ENCODE results near the gene CACNA1C. TPM values are rescaled to one million over a fixed set of nuclear protein-coding genes. Genes with fewer than 3 reads are reported as not detected.

The CACNA1C gene
- total RNA-seq, 5 donors from 2014 or later (not counting 1 experiment from before 2014, with no cell fraction given): 0.10 to 0.26 (median 0.16) TPM

DNA sequence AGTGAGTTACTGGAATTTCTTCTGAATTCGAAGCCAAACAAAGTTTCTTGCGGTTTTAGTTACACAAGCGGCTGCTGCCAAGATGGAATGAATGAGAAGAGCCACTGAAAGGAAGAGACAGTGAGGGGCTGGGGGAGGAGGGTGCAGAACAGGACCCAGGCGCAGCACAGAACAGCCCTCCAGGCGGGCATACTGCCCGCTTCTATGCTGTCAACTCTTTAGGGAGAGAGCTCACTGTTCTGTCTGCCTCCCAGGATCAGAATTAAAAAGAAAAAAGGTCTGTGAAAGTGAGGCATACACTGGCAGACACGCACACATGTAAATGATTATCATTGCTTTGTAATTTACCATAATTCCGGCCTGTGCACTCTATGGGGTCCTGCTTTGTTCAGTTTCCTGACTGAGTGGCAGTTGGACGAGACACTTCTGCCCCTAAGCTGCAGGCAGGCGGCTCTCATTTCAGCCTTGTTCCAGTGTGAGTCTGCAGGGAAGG lies 231.6 kb downstream of the CACNA1C start:
- ChIA-PET CTCF (interaction anchor here in 1 of 2 donors (1.0 kb wide), 1 partner anchor 18 kb away, joined by 3 read pairs; no protein-coding TSS in a partner anchor), POLR2A (no interaction called here)
- peaks cover 0 to 26% of the 10 kb centered on the region in 2 experiments for H3K27me3 ChIP-seq (replicated peaks in 1 of 2; ENCODE audit: control insufficient read depth in 2 of 2, extremely low read depth in 1 of 2, insufficient read depth in 2 of 2, low read length in 1 of 2)
- Mint-ChIP-seq H3K9me3 (peaks cover 2 to 12% (median 11%) of the 10 kb centered on the region in 3 donors), H3K36me3 (no peaks in the 10 kb centered on the region), H3K4me1 (peaks cover 0 to 5% (median 0%) of the 10 kb centered on the region in 3 donors), H3K27ac (no peak overlapping the region), H3K27me3 (peaks cover 15 to 38% of the 10 kb centered on the region in 2 donors), H3K4me3 (no peak overlapping the region)
- WGBS (ENCODE audit: insufficient coverage): 53% methylated on average over 5 of the region's 10 CpGs
- H3K9me3 ChIP-seq: peaks cover 2% of the 10 kb centered on the region
- H3K4me3 ChIP-seq (ENCODE audit: control insufficient read depth in 1 of 2, extremely low read depth in 1 of 2, low read length in 1 of 2): no peak overlapping the region
- DNase-seq: no peak
- no peak overlapping the region for H3K27ac ChIP-seq (ENCODE audit: low read length)
- peaks cover 0 to 3% of the 10 kb centered on the region in 2 experiments for H3K4me1 ChIP-seq (ENCODE audit: control insufficient read depth in 1 of 2, extremely low read depth in 1 of 2, insufficient read depth in 2 of 2, low read length in 2 of 2)
- ATAC-seq (replicated peaks in 1 of 4): no peak
- no peaks in the 10 kb centered on the region for H3K36me3 ChIP-seq (ENCODE audit: control insufficient read depth in 2 of 2, extremely low read depth in 1 of 2, insufficient read depth in 1 of 2, low read length in 1 of 2)

DNA sequence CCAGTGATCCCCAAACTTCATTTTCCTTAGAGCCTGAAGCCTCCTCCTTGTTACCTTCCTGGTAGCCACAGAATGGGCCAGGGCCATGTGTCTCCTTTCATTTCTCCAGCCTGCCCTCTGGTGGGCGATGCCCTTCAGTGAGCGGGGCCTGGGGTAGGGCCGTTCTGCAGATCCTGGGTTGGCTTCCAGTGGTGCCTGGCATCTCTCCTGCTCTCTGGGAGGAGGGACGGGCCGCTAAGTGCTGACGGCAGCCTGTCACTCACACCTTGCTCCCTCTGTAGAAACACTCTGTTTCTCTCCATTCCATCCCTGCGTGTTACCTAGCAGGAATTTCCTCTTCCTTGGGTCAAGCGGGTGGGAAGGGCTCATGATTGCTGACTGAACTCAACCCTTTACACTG lies 232.1 kb downstream of the CACNA1C start:
- H3K9me3 Mint-ChIP-seq: peaks cover 2 to 12% (median 11%) of the 10 kb centered on the region in 3 donors

DNA sequence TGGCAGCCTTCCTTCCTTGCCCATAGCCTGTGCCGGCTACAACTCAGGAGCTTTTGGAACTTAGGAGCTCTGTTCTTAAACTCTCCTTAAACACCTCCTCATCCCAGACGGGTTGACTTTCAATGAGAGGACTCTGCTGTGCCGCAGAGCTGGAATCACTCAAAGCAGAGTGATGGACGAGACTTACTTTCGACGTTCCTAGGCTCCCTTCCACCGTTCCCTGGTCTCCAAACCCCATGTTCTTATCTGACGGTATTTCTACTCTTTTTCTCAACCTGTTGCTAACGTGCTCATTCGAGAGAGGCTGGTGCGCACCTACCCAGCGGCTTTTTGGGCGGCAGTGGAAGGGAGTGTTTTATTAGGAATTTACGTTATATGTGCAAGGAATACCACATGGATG lies 232.7 kb downstream of the CACNA1C start:
- H3K4me3 Mint-ChIP-seq: no peak overlapping the region
- Histone ChIP-seq H3K4me1 (ENCODE audit: control insufficient read depth in 1 of 2, extremely low read depth in 1 of 2, insufficient read depth in 2 of 2, low read length in 2 of 2) (peaks cover 0 to 3% of the 10 kb centered on the region in 2 experiments), H3K27ac (ENCODE audit: low read length) (no peak overlapping the region), H3K27me3 (replicated peaks in 1 of 2; ENCODE audit: control insufficient read depth in 2 of 2, extremely low read depth in 1 of 2, insufficient read depth in 2 of 2, low read length in 1 of 2) (peaks cover 0 to 26% of the 10 kb centered on the region in 2 experiments), H3K4me3 (ENCODE audit: control insufficient read depth in 1 of 2, extremely low read depth in 1 of 2, low read length in 1 of 2) (no peak overlapping the region), H3K36me3 (ENCODE audit: control insufficient read depth in 2 of 2, extremely low read depth in 1 of 2, insufficient read depth in 1 of 2, low read length in 1 of 2) (no peaks in the 10 kb centered on the region), H3K9me3 (no peaks in the 10 kb centered on the region)
- DNase-seq: no peak
- peaks cover 0 to 5% (median 0%) of the 10 kb centered on the region in 3 donors for H3K4me1 Mint-ChIP-seq
- H3K27ac Mint-ChIP-seq: no peak overlapping the region
- peaks cover 2 to 12% (median 11%) of the 10 kb centered on the region in 3 donors for H3K9me3 Mint-ChIP-seq
- H3K27me3 Mint-ChIP-seq: peaks cover 15 to 43% of the 10 kb centered on the region in 2 donors
- no peak for ATAC-seq (replicated peaks in 1 of 4)
- ChIA-PET CTCF (no interaction called here), POLR2A (no interaction called here)
- WGBS (ENCODE audit: insufficient coverage): 88% methylated on average over 12 of the region's 14 CpGs
- H3K36me3 Mint-ChIP-seq: no peaks in the 10 kb centered on the region

More for the DNA sequence above, 232.1 kb downstream of the CACNA1C start:
- H3K36me3 Mint-ChIP-seq: no peaks in the 10 kb centered on the region
- Histone ChIP-seq H3K27me3 (replicated peaks in 1 of 2; ENCODE audit: control insufficient read depth in 2 of 2, extremely low read depth in 1 of 2, insufficient read depth in 2 of 2, low read length in 1 of 2) (peaks cover 0 to 26% of the 10 kb centered on the region in 2 experiments), H3K4me1 (ENCODE audit: control insufficient read depth in 1 of 2, extremely low read depth in 1 of 2, insufficient read depth in 2 of 2, low read length in 2 of 2) (peaks cover 0 to 3% of the 10 kb centered on the region in 2 experiments), H3K4me3 (ENCODE audit: control insufficient read depth in 1 of 2, extremely low read depth in 1 of 2, low read length in 1 of 2) (no peak overlapping the region), H3K9me3 (no peaks in the 10 kb centered on the region), H3K36me3 (ENCODE audit: control insufficient read depth in 2 of 2, extremely low read depth in 1 of 2, insufficient read depth in 1 of 2, low read length in 1 of 2) (no peaks in the 10 kb centered on the region), H3K27ac (ENCODE audit: low read length) (no peak overlapping the region)
- peak in 7 of 35 experiments; percentile 5 to 35 (median 10) for DNase-seq
- POLR2A ChIA-PET: no interaction called here
- no peak overlapping the region for H3K27ac Mint-ChIP-seq
- CTCF ChIA-PET: no interaction called here
- peaks cover 15 to 38% of the 10 kb centered on the region in 2 donors for H3K27me3 Mint-ChIP-seq
- peak in 1 of 4 experiments; percentile 37 for ATAC-seq (replicated peaks in 1 of 4)
- peaks cover 0 to 5% (median 0%) of the 10 kb centered on the region in 3 donors for H3K4me1 Mint-ChIP-seq
- 51% methylated on average over 5 of the region's 8 CpGs for WGBS (ENCODE audit: insufficient coverage)
- H3K4me3 Mint-ChIP-seq: no peak overlapping the region

DNA sequence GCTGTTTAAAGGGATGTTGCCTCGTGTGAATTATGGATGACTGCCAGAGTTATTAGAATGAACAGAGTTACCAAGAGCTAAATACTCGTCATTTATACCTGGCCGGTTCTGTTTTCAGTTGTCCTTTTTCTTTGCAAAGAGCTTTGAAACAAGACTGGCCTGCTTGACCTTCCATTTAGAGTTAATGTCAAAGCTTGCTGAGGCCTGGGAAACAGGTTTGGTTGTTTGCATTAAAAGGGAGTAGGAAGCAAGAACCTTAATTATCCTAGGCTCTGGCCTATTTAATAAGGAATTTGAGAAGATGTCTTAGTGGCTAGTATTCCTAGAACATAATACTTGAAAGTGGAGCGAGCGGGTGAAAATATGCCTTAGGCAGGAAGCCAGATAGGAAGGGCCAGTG lies 233.3 kb downstream of the CACNA1C start:
- 86% methylated on average over 5 of the region's 5 CpGs for WGBS (ENCODE audit: insufficient coverage)
- Mint-ChIP-seq H3K4me3 (no peak overlapping the region), H3K4me1 (peaks cover 0 to 5% (median 0%) of the 10 kb centered on the region in 3 donors), H3K27ac (no peak overlapping the region), H3K9me3 (peaks cover 1 to 7% (median 5%) of the 10 kb centered on the region in 3 donors), H3K36me3 (no peaks in the 10 kb centered on the region), H3K27me3 (peaks cover 15 to 43% of the 10 kb centered on the region in 2 donors)
- H3K27ac ChIP-seq (ENCODE audit: low read length): no peak overlapping the region
- ChIA-PET POLR2A (no interaction called here), CTCF (no interaction called here)
- peaks cover 0 to 26% of the 10 kb centered on the region in 2 experiments for H3K27me3 ChIP-seq (replicated peaks in 1 of 2; ENCODE audit: control insufficient read depth in 2 of 2, extremely low read depth in 1 of 2, insufficient read depth in 2 of 2, low read length in 1 of 2)
- H3K9me3 ChIP-seq: no peaks in the 10 kb centered on the region
- no peaks in the 10 kb centered on the region for H3K36me3 ChIP-seq (ENCODE audit: control insufficient read depth in 2 of 2, extremely low read depth in 1 of 2, insufficient read depth in 1 of 2, low read length in 1 of 2)
- no peak for DNase-seq
- ATAC-seq (replicated peaks in 1 of 4): no peak
- peaks cover 0 to 3% of the 10 kb centered on the region in 2 experiments for H3K4me1 ChIP-seq (ENCODE audit: control insufficient read depth in 1 of 2, extremely low read depth in 1 of 2, insufficient read depth in 2 of 2, low read length in 2 of 2)
- H3K4me3 ChIP-seq (ENCODE audit: control insufficient read depth in 1 of 2, extremely low read depth in 1 of 2, low read length in 1 of 2): no peak overlapping the region

DNA sequence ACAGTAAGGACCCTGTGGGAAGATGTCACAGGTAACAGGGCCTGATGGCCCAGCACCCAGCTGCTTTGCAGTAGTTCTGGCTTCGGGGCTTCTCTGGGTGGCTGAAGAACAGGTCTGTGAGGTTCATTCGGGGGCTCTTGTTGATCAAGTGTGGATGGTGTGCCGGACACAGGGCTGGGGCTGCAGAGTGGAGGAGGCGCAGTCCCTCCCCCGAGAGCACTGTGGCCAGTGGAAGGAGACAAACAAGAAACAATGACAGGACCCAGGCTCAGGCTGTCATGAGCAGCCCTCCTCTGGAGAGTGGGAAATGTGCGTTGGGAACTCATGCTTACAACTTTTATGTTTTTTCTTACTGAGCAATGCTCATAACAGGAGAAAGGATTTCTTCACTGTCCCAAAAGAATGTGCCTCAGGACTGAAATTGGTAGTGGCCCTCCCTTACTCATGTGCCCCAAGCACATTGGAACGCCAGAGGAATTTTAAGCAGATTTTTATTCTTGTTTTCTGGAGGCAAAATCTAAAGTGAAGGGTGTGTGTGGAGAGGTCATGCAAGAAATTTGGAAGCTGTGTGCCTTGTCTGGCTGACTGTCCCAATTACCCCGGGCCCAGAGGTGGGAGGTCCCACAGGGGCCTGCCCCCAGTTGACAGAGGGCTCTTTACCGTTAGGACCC lies 233.8 kb downstream of the CACNA1C start:
- H3K9me3 ChIP-seq: no peaks in the 10 kb centered on the region

DNA sequence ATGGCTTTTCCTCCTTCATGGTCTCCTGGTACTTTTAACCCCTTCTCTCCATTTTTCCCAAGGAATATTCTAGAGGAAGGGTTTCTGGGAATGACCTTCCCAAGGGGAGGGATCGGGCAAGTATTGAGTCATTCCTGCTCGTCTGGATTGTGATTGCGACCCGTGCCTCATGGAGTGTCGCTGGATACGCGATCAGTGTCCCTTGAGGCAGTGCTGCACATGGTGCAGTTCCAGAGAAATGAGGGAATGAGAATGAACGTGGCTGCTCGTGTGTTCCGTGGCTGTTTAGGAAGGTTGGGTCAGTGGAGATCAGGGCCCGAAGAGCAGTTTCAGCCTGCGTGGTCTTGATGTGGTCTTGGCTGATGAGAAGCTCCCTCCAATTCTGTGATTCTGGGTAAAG lies 234.4 kb downstream of the CACNA1C start:
- peaks cover 0 to 25% of the 10 kb centered on the region in 2 experiments for H3K27me3 ChIP-seq (replicated peaks in 1 of 2; ENCODE audit: control insufficient read depth in 2 of 2, extremely low read depth in 1 of 2, insufficient read depth in 2 of 2, low read length in 1 of 2)
- Mint-ChIP-seq H3K4me1 (peaks cover 0 to 5% (median 0%) of the 10 kb centered on the region in 3 donors), H3K27me3 (peaks cover 19 to 44% of the 10 kb centered on the region in 2 donors), H3K9me3 (no peaks in the 10 kb centered on the region), H3K36me3 (no peaks in the 10 kb centered on the region), H3K27ac (no peak overlapping the region), H3K4me3 (no peak overlapping the region)
- ChIA-PET POLR2A (no interaction called here), CTCF (no interaction called here)
- no peaks in the 10 kb centered on the region for H3K36me3 ChIP-seq (ENCODE audit: control insufficient read depth in 2 of 2, extremely low read depth in 1 of 2, insufficient read depth in 1 of 2, low read length in 1 of 2)
- no peaks in the 10 kb centered on the region for H3K9me3 ChIP-seq
- DNase-seq (no peak), ATAC-seq (replicated peaks in 1 of 4) (no peak)
- WGBS (ENCODE audit: insufficient coverage): 89% methylated on average over 8 of the region's 12 CpGs
- no peak overlapping the region for H3K27ac ChIP-seq (ENCODE audit: low read length)
- no peak overlapping the region for H3K4me3 ChIP-seq (ENCODE audit: control insufficient read depth in 1 of 2, extremely low read depth in 1 of 2, low read length in 1 of 2)
- H3K4me1 ChIP-seq (ENCODE audit: control insufficient read depth in 1 of 2, extremely low read depth in 1 of 2, insufficient read depth in 2 of 2, low read length in 2 of 2): peaks cover 0 to 3% of the 10 kb centered on the region in 2 experiments

More for the DNA sequence above, 233.8 kb downstream of the CACNA1C start:
- H3K4me1 Mint-ChIP-seq: peaks cover 0 to 5% (median 0%) of the 10 kb centered on the region in 3 donors
- peaks cover 19 to 44% of the 10 kb centered on the region in 2 donors for H3K27me3 Mint-ChIP-seq
- no peak for DNase-seq
- no peak for ATAC-seq (replicated peaks in 1 of 4)
- Histone ChIP-seq H3K27ac (ENCODE audit: low read length) (no peak overlapping the region), H3K27me3 (replicated peaks in 1 of 2; ENCODE audit: control insufficient read depth in 2 of 2, extremely low read depth in 1 of 2, insufficient read depth in 2 of 2, low read length in 1 of 2) (peaks cover 0 to 26% of the 10 kb centered on the region in 2 experiments), H3K4me3 (ENCODE audit: control insufficient read depth in 1 of 2, extremely low read depth in 1 of 2, low read length in 1 of 2) (no peak overlapping the region), H3K36me3 (ENCODE audit: control insufficient read depth in 2 of 2, extremely low read depth in 1 of 2, insufficient read depth in 1 of 2, low read length in 1 of 2) (no peaks in the 10 kb centered on the region), H3K4me1 (ENCODE audit: control insufficient read depth in 1 of 2, extremely low read depth in 1 of 2, insufficient read depth in 2 of 2, low read length in 2 of 2) (peaks cover 0 to 3% of the 10 kb centered on the region in 2 experiments)
- H3K36me3 Mint-ChIP-seq: no peaks in the 10 kb centered on the region
- H3K4me3 Mint-ChIP-seq: no peak overlapping the region
- WGBS (ENCODE audit: insufficient coverage): 84% methylated on average over 6 of the region's 9 CpGs
- no peak overlapping the region for H3K27ac Mint-ChIP-seq
- ChIA-PET POLR2A (no interaction called here), CTCF (no interaction called here)
- H3K9me3 Mint-ChIP-seq: peaks cover 0 to 1% (median 0%) of the 10 kb centered on the region in 3 donors

All from T-cell (primary cell).